Naive B cell (primary cell): Measurements from ENCODE around the gene CCT5. TPM values are rescaled to one million over a fixed set of nuclear protein-coding genes. Genes with fewer than 3 reads are reported as not detected.
"Not testable (repeated sequence)": the region's sequence is repeated elsewhere in the genome, so short reads cannot be mapped to it uniquely, and the experiment has no call there.

Source experiments
- ATAC-seq, 2 donors: fragments of 150-1000 bp; cut with Tn5 transposase; 2 replicates each; pipeline ENCODE4 v1.10.0; 2021; ENCODE audit warnings: low read depth in 2 of 2, mild to moderate bottlenecking in 2 of 2, moderate library complexity in 2 of 2
- DNase-seq: peaks from one replicate; pipeline ENCODE4 v3.0.0; 2022
- H3K27ac Mint-ChIP-seq, 6 donors: one replicate each; pipeline ENCODE4 v1.8.0; 2020 to 2022; ENCODE audit warnings: mild to moderate bottlenecking in 6 of 6, mixed read lengths in 6 of 6, moderate library complexity in 5 of 6, inconsistent platforms in 2 of 6
- H3K27me3 Mint-ChIP-seq, 3 donors: one replicate each; pipeline ENCODE4 v1.8.0; 2021 to 2022; ENCODE audit warnings: mixed read lengths in 3 of 3, mild to moderate bottlenecking in 1 of 3
- H3K36me3 Mint-ChIP-seq, 2 donors: one replicate each; pipeline ENCODE4 v1.8.0; 2020 to 2022; ENCODE audit warnings: mixed read lengths in 2 of 2, inconsistent platforms in 1 of 2, mild to moderate bottlenecking in 1 of 2
- H3K4me1 Mint-ChIP-seq, 3 donors: one replicate each; pipeline ENCODE4 v1.8.0; 2020 to 2022; ENCODE audit warnings: mixed read lengths in 3 of 3, inconsistent platforms in 1 of 3, mild to moderate bottlenecking in 1 of 3, moderate library complexity in 1 of 3
- H3K4me3 Mint-ChIP-seq, 8 donors: one replicate each; pipeline ENCODE4 v1.8.0; 2020 to 2022; ENCODE audit warnings: mild to moderate bottlenecking in 8 of 8, mixed read lengths in 8 of 8, moderate library complexity in 8 of 8, inconsistent platforms in 2 of 8
- H3K9me3 Mint-ChIP-seq, 7 donors: one replicate each; pipeline ENCODE4 v1.8.0; 2020 to 2022; ENCODE audit warnings: mixed read lengths in 7 of 7, mild to moderate bottlenecking in 5 of 7, inconsistent platforms in 2 of 7, moderate library complexity in 1 of 7
- polyA plus RNA-seq, 6 donors: library from polyadenylated mRNA; unstranded; fragments of 300-500 nt; fragmentation: Illumina TruSeq; gene quantifications; one replicate each; pipeline ENCODE4 v1.2.3, GENCODE V29; 2021; ENCODE audit warnings: low read depth in 6 of 6

CCT5 gene
- polyA plus RNA-seq, 6 donors from 2014 or later: 139 to 227 (median 190) TPM

GRCh38 chr5:10228288-10228687 is 21.8 kb upstream of the CCT5 start:
- H3K27me3 Mint-ChIP-seq: no peaks in the 10 kb centered on the region
- peaks cover 0 to 5% (median 0%) of the 10 kb centered on the region in 3 donors for H3K4me1 Mint-ChIP-seq
- peaks cover 3 to 24% (median 12%) of the 10 kb centered on the region in 7 donors for H3K9me3 Mint-ChIP-seq
- no peak overlapping the region for H3K27ac Mint-ChIP-seq
- no peak for ATAC-seq
- H3K36me3 Mint-ChIP-seq: peaks cover 17 to 29% of the 10 kb centered on the region in 2 donors
- DNase-seq: no peak
- H3K4me3 Mint-ChIP-seq: no peak overlapping the region

DNA sequence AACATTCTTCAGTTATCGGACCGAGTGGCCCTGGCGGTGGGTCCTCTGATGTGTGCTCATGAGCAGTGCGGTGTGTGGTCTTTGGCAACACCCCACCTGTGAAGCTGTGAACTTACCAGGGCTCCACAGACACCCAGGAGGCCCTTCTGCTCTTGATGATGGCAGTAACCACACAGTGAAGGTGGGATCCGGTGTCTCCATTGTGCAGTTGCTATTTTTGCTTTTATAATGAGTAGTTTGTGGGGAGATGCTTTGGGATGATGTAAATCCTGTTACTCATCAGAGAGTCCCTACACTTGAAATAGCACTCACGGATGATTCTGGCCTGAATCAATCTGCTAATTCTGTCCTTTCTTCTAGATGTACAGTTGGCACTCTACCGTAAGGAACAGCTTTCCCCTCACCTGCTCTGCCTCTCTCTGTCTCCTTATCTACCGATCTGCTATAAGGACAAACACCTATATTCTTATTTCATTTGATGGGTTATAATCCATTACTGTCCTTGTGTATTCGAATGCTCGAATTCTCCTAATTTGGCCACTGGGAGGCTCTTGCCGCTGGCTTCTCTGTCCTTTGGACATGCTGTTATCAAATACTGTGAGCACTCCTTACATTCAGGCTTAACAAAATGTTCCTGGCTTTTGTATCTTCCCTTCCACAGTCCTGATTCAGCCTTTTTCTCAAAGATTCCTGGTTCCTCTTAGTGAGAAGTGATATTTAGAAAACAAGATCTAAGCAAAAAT is 20.6 kb upstream of the CCT5 start:
- no peak for DNase-seq
- no peaks in the 10 kb centered on the region for H3K27me3 Mint-ChIP-seq
- H3K4me1 Mint-ChIP-seq: peaks cover 0 to 5% (median 0%) of the 10 kb centered on the region in 3 donors
- H3K36me3 Mint-ChIP-seq: peaks cover 17 to 24% of the 10 kb centered on the region in 2 donors
- peaks cover 0 to 18% (median 8%) of the 10 kb centered on the region in 7 donors for H3K9me3 Mint-ChIP-seq
- H3K4me3 Mint-ChIP-seq: no peak overlapping the region
- no peak overlapping the region for H3K27ac Mint-ChIP-seq
- no peak for ATAC-seq

- Mint-ChIP-seq H3K27me3 (no peaks in the 10 kb centered on the region), H3K4me1 (peaks cover 0 to 5% (median 0%) of the 10 kb centered on the region in 3 donors), H3K4me3 (no peak overlapping the region), H3K36me3 (peaks cover 0 to 15% of the 10 kb centered on the region in 2 donors), H3K9me3 (no peaks in the 10 kb centered on the region), H3K27ac (no peak overlapping the region)
- DNase-seq (no peak), ATAC-seq (no peak)
Measured at GRCh38 chr5:10232386-10232785, 17.7 kb upstream of the CCT5 start.

DNA sequence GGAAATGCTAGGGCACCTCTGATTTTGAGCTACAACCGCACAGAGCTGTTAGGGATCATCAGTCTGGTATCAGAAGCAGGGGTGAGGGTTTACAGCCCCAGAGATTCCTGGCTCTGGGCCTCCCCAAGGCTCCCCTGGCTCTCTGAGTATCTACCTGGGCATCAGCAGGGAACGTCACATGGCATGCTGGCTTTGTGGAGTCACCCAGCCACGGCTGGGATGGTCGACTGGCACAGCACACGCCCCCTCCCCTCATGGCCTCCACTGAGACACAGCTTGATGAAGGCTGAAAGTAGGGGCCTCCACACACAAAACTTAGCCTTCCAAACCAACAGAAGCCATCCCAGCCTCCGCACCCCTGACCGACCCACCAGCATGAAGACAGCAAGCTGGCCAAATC is 17.1 kb upstream of the CCT5 start:
- H3K27me3 Mint-ChIP-seq: no peaks in the 10 kb centered on the region
- DNase-seq (no peak), ATAC-seq (no peak)
- no peaks in the 10 kb centered on the region for H3K9me3 Mint-ChIP-seq
- H3K4me3 Mint-ChIP-seq: no peak overlapping the region
- peaks cover 0 to 5% (median 0%) of the 10 kb centered on the region in 3 donors for H3K4me1 Mint-ChIP-seq
- H3K27ac Mint-ChIP-seq: no peak overlapping the region
- H3K36me3 Mint-ChIP-seq: peaks cover 0 to 15% of the 10 kb centered on the region in 2 donors

- no peaks in the 10 kb centered on the region for H3K27me3 Mint-ChIP-seq
- ATAC-seq (no peak), DNase-seq (no peak)
- peaks cover 0 to 5% (median 0%) of the 10 kb centered on the region in 3 donors for H3K4me1 Mint-ChIP-seq
- no peak overlapping the region for H3K27ac Mint-ChIP-seq
- H3K36me3 Mint-ChIP-seq: peaks cover 0 to 18% of the 10 kb centered on the region in 2 donors
- H3K4me3 Mint-ChIP-seq: no peak overlapping the region
- no peaks in the 10 kb centered on the region for H3K9me3 Mint-ChIP-seq
Measured at GRCh38 chr5:10233505-10233904, 16.6 kb upstream of the CCT5 start.

GRCh38 chr5:10235350-10235749 is 14.7 kb upstream of the CCT5 start:
- Mint-ChIP-seq H3K4me1 (peaks cover 0 to 5% (median 0%) of the 10 kb centered on the region in 3 donors), H3K27me3 (no peaks in the 10 kb centered on the region), H3K27ac (no peak overlapping the region), H3K4me3 (no peak overlapping the region), H3K9me3 (no peaks in the 10 kb centered on the region), H3K36me3 (peaks cover 0 to 17% of the 10 kb centered on the region in 2 donors)
- ATAC-seq (no peak), DNase-seq (no peak)

DNA sequence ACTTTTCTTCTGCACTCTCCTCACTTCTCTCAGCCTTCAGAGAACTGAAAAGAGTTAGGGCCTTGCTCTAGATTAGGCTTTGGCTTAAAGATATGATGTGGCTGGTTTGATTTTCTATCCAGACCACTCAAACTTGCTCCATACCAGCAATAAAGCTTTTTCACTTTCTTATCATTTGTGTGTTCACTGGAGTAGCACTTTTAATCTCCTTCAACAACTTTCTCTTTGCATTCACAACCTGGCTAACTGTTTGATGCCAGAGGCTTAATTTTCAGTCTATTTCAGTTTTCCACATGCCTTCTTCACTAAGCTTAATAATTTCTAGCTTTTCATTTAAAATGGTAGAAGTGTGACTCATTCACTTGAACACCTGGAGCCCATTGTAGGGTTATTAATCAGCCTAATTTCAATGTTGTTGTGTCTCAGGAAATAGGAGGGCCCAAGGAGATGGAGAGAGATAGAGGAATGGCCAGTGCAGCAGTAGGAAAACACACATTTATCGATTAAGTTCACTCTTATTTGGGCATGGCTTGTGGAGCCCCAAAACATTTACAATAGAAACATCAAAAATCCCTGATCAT is 6.3 kb upstream of the CCT5 start:
- no peaks in the 10 kb centered on the region for H3K9me3 Mint-ChIP-seq
- peaks cover 0 to 4% of the 10 kb centered on the region in 2 donors for H3K36me3 Mint-ChIP-seq
- no peak overlapping the region for H3K4me3 Mint-ChIP-seq
- peaks cover 7 to 12% (median 7%) of the 10 kb centered on the region in 3 donors for H3K4me1 Mint-ChIP-seq
- H3K27ac Mint-ChIP-seq: no peak overlapping the region
- ATAC-seq (no peak), DNase-seq (no peak)
- no peaks in the 10 kb centered on the region for H3K27me3 Mint-ChIP-seq

DNA sequence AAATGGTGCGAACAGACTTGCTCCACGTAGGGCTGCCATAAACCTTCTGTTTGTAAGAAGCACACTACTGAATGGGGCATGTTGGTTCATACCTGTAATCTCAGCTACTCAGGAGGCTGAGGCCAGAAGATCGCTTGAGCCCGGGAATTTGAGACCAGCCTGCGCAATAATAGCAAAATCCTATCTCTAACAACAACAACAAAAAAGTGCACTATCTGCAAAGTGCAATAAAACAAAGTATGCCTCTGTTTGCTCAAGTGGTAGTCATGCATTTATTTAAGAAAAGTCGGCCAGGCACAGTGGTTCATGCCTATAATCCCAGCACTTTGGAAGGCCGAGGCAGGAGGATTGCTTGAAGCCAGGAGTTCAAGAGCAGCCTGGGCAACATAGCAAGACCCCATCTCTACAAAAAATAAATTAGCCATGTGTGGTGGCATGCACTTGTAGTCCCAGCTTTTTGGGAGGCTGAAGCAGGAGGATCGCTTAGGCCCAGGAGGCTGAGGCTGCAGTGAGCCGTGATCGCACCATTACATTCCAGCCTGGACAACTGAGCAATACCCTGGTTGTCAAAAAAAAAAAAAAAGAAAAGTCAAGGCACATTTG is 5.6 kb upstream of the CCT5 start:
- DNase-seq (no peak), ATAC-seq (no peak)
- H3K27ac Mint-ChIP-seq: no peak overlapping the region
- H3K4me1 Mint-ChIP-seq: peaks cover 9 to 15% (median 12%) of the 10 kb centered on the region in 3 donors
- no peak overlapping the region for H3K4me3 Mint-ChIP-seq
- no peaks in the 10 kb centered on the region for H3K36me3 Mint-ChIP-seq
- no peaks in the 10 kb centered on the region for H3K9me3 Mint-ChIP-seq
- no peaks in the 10 kb centered on the region for H3K27me3 Mint-ChIP-seq

- no peak overlapping the region for H3K27ac Mint-ChIP-seq
- H3K27me3 Mint-ChIP-seq: no peaks in the 10 kb centered on the region
- peaks cover 16 to 27% (median 24%) of the 10 kb centered on the region in 3 donors for H3K4me1 Mint-ChIP-seq
- no peak for ATAC-seq
- peak overlapping the region in 1 of 8 donors; percentile 94 for H3K4me3 Mint-ChIP-seq
- no peak for DNase-seq
- H3K36me3 Mint-ChIP-seq: no peaks in the 10 kb centered on the region
- H3K9me3 Mint-ChIP-seq: peaks cover 0 to 3% (median 0%) of the 10 kb centered on the region in 7 donors
Measured at GRCh38 chr5:10246761-10247160, 3.3 kb upstream of the CCT5 start.

DNA sequence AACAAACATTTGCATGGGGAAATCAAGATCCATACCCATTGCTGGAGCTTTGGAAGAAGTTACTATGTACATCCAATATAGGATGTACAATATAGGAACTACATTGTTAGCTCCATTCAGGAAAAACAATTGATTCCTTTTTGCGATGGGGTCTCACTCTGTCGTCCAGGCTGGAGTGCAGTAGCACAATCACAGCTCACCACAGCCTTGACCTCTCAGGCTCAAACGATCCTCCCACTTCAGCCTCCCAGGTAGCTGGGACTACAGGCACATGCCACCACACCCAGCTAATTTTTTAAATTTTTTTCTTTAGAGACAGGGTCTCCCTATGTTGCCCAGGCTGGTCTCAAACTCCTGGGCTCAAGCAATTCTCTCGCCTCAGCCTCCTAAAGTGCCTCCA is 2.9 kb upstream of the CCT5 start:
- H3K36me3 Mint-ChIP-seq, H3K27me3 Mint-ChIP-seq, H3K9me3 Mint-ChIP-seq, DNase-seq, ATAC-seq: not testable (repeated sequence)
- Mint-ChIP-seq H3K27ac (peak overlapping the region in 1 of 6 donors; percentile 50), H3K4me3 (peak overlapping the region in 4 of 8 donors; percentile 3 to 94 (median 54)), H3K4me1 (peaks cover 16 to 29% (median 27%) of the 10 kb centered on the region in 3 donors)

GRCh38 chr5:10248378-10249260 is 1.5 kb upstream of the CCT5 start:
- ATAC-seq: no peak
- Mint-ChIP-seq H3K36me3 (no peaks in the 10 kb centered on the region), H3K27me3 (no peaks in the 10 kb centered on the region)

GRCh38 chr5:10250806-10251276 is 761 bp downstream of the CCT5 start:
- H3K4me1 Mint-ChIP-seq: peaks cover 16 to 48% (median 38%) of the 10 kb centered on the region in 3 donors

More at GRCh38 chr5:10248378-10249260, 1.5 kb upstream of the CCT5 start:
- peak overlapping the region; percentile 51 to 100 (median 92) for H3K27ac Mint-ChIP-seq
- H3K4me1 Mint-ChIP-seq: peaks cover 16 to 39% (median 27%) of the 10 kb centered on the region in 3 donors
- peak overlapping the region; percentile 82 to 99 (median 96) for H3K4me3 Mint-ChIP-seq
- H3K9me3 Mint-ChIP-seq: peaks cover 0 to 3% (median 0%) of the 10 kb centered on the region in 7 donors
- DNase-seq: no peak

GRCh38 chr5:10251405-10251804 is 1.3 kb downstream of the CCT5 start:
- no peak for ATAC-seq

More at GRCh38 chr5:10250806-10251276, 761 bp downstream of the CCT5 start:
- peak overlapping the region; percentile 82 to 99 (median 96) for H3K4me3 Mint-ChIP-seq
- ATAC-seq (no peak), DNase-seq (no peak)
- peaks cover 0 to 3% (median 0%) of the 10 kb centered on the region in 7 donors for H3K9me3 Mint-ChIP-seq
- H3K27me3 Mint-ChIP-seq: no peaks in the 10 kb centered on the region
- peaks cover 6 to 13% of the 10 kb centered on the region in 2 donors for H3K36me3 Mint-ChIP-seq
- H3K27ac Mint-ChIP-seq: peak overlapping the region; percentile 4 to 99 (median 82)

More at GRCh38 chr5:10251405-10251804, 1.3 kb downstream of the CCT5 start:
- peak overlapping the region; percentile 33 to 99 (median 82) for H3K27ac Mint-ChIP-seq
- no peaks in the 10 kb centered on the region for H3K27me3 Mint-ChIP-seq
- H3K9me3 Mint-ChIP-seq: peaks cover 0 to 3% (median 0%) of the 10 kb centered on the region in 7 donors
- peaks cover 16 to 48% (median 38%) of the 10 kb centered on the region in 3 donors for H3K4me1 Mint-ChIP-seq
- H3K36me3 Mint-ChIP-seq: peaks cover 6 to 13% of the 10 kb centered on the region in 2 donors
- DNase-seq: no peak
- peak overlapping the region; percentile 82 to 99 (median 96) for H3K4me3 Mint-ChIP-seq
